Endothelial cell of umbilical vein (primary cell): ENCODE data around the gene NT5DC4. TPM values are rescaled to one million over a fixed set of nuclear protein-coding genes. Genes with fewer than 3 reads are reported as not detected.

ENCODE experiments used
- BruUV-seq: library from RNA; stranded (reverse); fragments of 400-500 nt; replicated peaks from 2 replicates; lab custom pipeline; 2021; lab: Mats Ljungman, UMichigan
- CTCF ChIA-PET: fragments of 300-600, 350-600 bp; sonication (Branson Sonifier 250); formaldehyde crosslinking; loops from one replicate; lab custom pipeline; 2021; ENCODE audit warnings: antibody characterized with exemption, inconsistent platforms; lab: Charles Lee
- POLR2A ChIA-PET: fragments of 300-600, 350-600 bp; sonication (Branson Sonifier 250); formaldehyde crosslinking; loops from one replicate; lab custom pipeline; 2021; ENCODE audit warnings: antibody characterized with exemption, inconsistent platforms; lab: Charles Lee
- DNase-seq: peaks from one replicate; pipeline ENCODE4 v3.0.0-alpha.2; 2011; ENCODE audit warnings: low read depth, low spot score
- FAIRE-seq: peaks from 2 replicates; lab custom pipeline; 2011; peaks lifted over from hg19 to GRCh38; lab: Jason Lieb, UNC
- H2AFZ ChIP-seq: 2 replicates; pipeline ENCODE4 v1.6.0; 2012; ENCODE audit warnings: low read depth, low read length, control low read depth, inconsistent platforms
- H3K27ac ChIP-seq: 2 replicates; pipeline ENCODE4 v1.5.1; 2011; ENCODE audit warnings: low read depth, mild to moderate bottlenecking, control low read depth, low read length, moderate library complexity; ENCODE audit not compliant: insufficient read depth
- H3K27me3 ChIP-seq, 2 experiments: 2 replicates each; pipeline versions ENCODE4 v1.6.0 to v1.6.1; 2011; ENCODE audit warnings: low read length in 2 of 2, mixed read lengths in 1 of 2; ENCODE audit not compliant: control insufficient read depth in 2 of 2, insufficient read depth in 2 of 2
- H3K36me3 ChIP-seq, 2 experiments: 2 replicates in 1 of 2; 3 replicates in 1 of 2; pipeline ENCODE4 v1.5.1; 2011; ENCODE audit warnings: low read length in 2 of 2, mild to moderate bottlenecking in 1 of 2, moderate library complexity in 1 of 2; ENCODE audit not compliant: control insufficient read depth in 2 of 2, insufficient read depth in 2 of 2; ENCODE audit errors: extremely low read depth in 1 of 2
- H3K4me1 ChIP-seq: 3 replicates; pipeline ENCODE4 v1.5.1; 2011; ENCODE audit warnings: mild to moderate bottlenecking, low read length; ENCODE audit not compliant: control insufficient read depth, insufficient read depth; ENCODE audit errors: extremely low read depth
- H3K4me2 ChIP-seq: 2 replicates; pipeline ENCODE4 v1.6.1; 2011; ENCODE audit warnings: low read length, control low read depth, mixed read lengths; ENCODE audit not compliant: insufficient read depth
- H3K4me3 ChIP-seq, 3 experiments: fragments of 200-600 bp in 1 of 3; sonication (generic), shearing (Covaris generic) in 1 of 3; replicated peaks in 1 of 3; 2 replicates each; pipeline ENCODE4 v1.5.1; 2011 to 2016; ENCODE audit warnings: control low read depth in 3 of 3, low read length in 3 of 3, mild to moderate bottlenecking in 2 of 3, inconsistent platforms in 1 of 3, low read depth in 1 of 3, moderate library complexity in 1 of 3; ENCODE audit not compliant: insufficient read depth in 1 of 3
- H3K79me2 ChIP-seq: 2 replicates; pipeline ENCODE4 v1.6.0; 2012; ENCODE audit warnings: low read length, inconsistent platforms; ENCODE audit not compliant: control insufficient read depth, insufficient read depth
- H3K9ac ChIP-seq: replicated peaks from 2 replicates; pipeline ENCODE3; 2011; ENCODE audit warnings: low read length, control low read depth; ENCODE audit not compliant: insufficient read depth; ENCODE audit errors: extremely low read depth
- H3K9me1 ChIP-seq: replicated peaks from 3 replicates; pipeline ENCODE4 v1.6.0; 2011; ENCODE audit warnings: mild to moderate bottlenecking, low read length; ENCODE audit not compliant: control insufficient read depth, insufficient read depth; ENCODE audit errors: extremely low read depth
- H3K9me3 ChIP-seq: replicated peaks from 2 replicates; pipeline ENCODE4 v1.5.1; 2012; ENCODE audit warnings: low read length, inconsistent platforms; ENCODE audit not compliant: control insufficient read depth, insufficient read depth
- H4K20me1 ChIP-seq: replicated peaks from 2 replicates; pipeline ENCODE3; 2011; ENCODE audit warnings: mild to moderate bottlenecking, low read length; ENCODE audit not compliant: control insufficient read depth, insufficient read depth; ENCODE audit errors: extremely low read depth
- FOS ChIP-seq: IDR thresholded peaks from 2 replicates; pipeline ENCODE4 v1.6.1; 2011; ENCODE audit warnings: mild to moderate bottlenecking, low read length, moderate library complexity, borderline replicate concordance; ENCODE audit not compliant: insufficient read depth
- GATA2 ChIP-seq: IDR thresholded peaks from 2 replicates; pipeline ENCODE4 v1.7.0; 2011; ENCODE audit warnings: low read depth, mild to moderate bottlenecking, moderate library complexity, mixed read lengths, low read length; ENCODE audit not compliant: insufficient read length, insufficient read depth
- JUN ChIP-seq: IDR thresholded peaks from 2 replicates; pipeline ENCODE4 v1.6.1; 2011; ENCODE audit warnings: borderline replicate concordance, low read depth; ENCODE audit not compliant: insufficient read length, insufficient read depth
- MAX ChIP-seq: IDR thresholded peaks from 2 replicates; pipeline ENCODE4 v1.6.1; 2011; ENCODE audit not compliant: insufficient read depth, insufficient read length
- MYC ChIP-seq: IDR thresholded peaks from one replicate; pipeline ENCODE4 v1.6.1; 2011; ENCODE audit warnings: mild to moderate bottlenecking, low read depth, low read length
- POLR2A ChIP-seq: IDR thresholded peaks from 2 replicates; pipeline ENCODE4 v1.6.1; 2012; ENCODE audit warnings: low read depth, mild to moderate bottlenecking, control low read depth, low read length
- POLR2AphosphoS5 ChIP-seq: IDR thresholded peaks from 2 replicates; pipeline ENCODE4 v1.6.1; 2012; ENCODE audit warnings: low read depth, mild to moderate bottlenecking, control low read depth, low read length, moderate library complexity; ENCODE audit not compliant: insufficient read depth
- dilution Hi-C: fragments of 300-500 bp; cut with MboI; formaldehyde crosslinking; loops from one replicate; pipeline ENCODE4 v1.15.0; 2019; ENCODE audit warnings: low sequenced_read_pairs; ENCODE audit not compliant: extremely low pct_ligation_motif_present
- intact Hi-C: fragments of 100-400 bp; cut with micrococcal nuclease; formaldehyde crosslinking; loops from one replicate; pipeline ENCODE4 v1.10.0; 2022
- polyA plus RNA-seq, 4 experiments: library from polyadenylated mRNA; depleted of rRNA in 3 of 4; stranded (reverse) in 3 of 4; unstranded in 1 of 4; fragments of >200 nt; gene quantifications; 2 replicates each; pipeline versions ENCODE4 v1.2.1 to v1.2.3, GENCODE V29; 2011 to 2012; ENCODE audit warnings: missing spikeins in 1 of 4
- total RNA-seq: library from RNA; stranded (reverse); gene quantifications from 2 replicates; pipeline ENCODE4 v1.2.3, GENCODE V29; 2021

Gene NT5DC4
- total and polyA plus RNA-seq, 2 donors (not counting 3 experiments of a cell fraction or from before 2014, with no cell fraction given), result not detected

DNA sequence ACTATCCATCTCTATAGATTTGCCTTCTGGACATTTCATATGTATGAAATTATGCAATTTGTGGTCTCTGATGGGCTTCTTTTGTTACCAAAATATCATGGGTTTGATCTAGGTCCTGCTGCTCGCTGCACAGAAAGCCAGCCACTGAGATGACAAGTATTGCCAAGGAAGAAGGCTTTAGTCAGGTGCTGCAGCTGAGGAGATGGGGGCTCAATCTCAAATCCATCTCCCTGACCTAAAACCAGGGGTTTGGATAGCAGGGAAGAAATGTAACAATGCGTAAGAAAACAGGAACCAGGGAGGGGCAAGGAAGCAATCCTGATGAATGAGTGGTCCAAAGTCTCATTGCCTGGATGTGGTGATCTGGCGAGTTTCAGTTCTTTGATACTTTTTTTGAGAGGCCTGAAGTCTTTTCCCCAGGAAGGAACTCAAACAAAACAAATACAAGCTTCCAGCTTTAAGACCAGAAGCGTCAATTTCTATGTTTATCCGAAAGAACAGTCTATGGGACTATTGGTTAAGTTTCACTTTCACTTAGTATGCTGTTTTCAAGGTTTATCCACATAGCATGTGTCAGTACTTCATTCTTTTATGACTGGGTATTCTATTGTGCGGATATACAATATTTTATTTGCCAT is 47.0 kb downstream of the NT5DC4 start:
- H3K9me3 ChIP-seq, result no peaks in the 10 kb centered on the region
- CTCF ChIA-PET, result interaction anchor here (1.1 to 2.2 kb wide), 5 partner anchors 17 to 174 kb away, joined by 3 to 9 read pairs (median 4); partner anchors contain the start of gene IL1A
- FAIRE-seq, result peak; percentile 33
- dilution Hi-C loops (loop anchor here (25.0 kb wide), 1 partner anchor 169 kb away; no protein-coding TSS in a partner anchor), intact Hi-C loops (no loop called here)
- BruUV-seq, result no TSS peak
- no peaks in the 10 kb centered on the region for H4K20me1 ChIP-seq
- DNase-seq, result peak; percentile 25
- POLR2A ChIA-PET, result interaction anchor here (0.7 kb wide), 1 partner anchor 37 kb away, joined by 5 read pairs; no protein-coding TSS in a partner anchor
- H3K4me3 ChIP-seq, result peak overlapping the region in 2 of 3 experiments; percentile 17 to 47
- peaks cover 14% of the 10 kb centered on the region for H3K79me2 ChIP-seq
- no peaks in the 10 kb centered on the region for H3K36me3 ChIP-seq
- peak overlapping the region; percentile 87 for H2AFZ ChIP-seq
- H3K9ac ChIP-seq, result peak overlapping the region; percentile 26
- no peaks in the 10 kb centered on the region for H3K9me1 ChIP-seq
- H3K4me1 ChIP-seq, result peaks cover 14% of the 10 kb centered on the region
- peak overlapping the region; percentile 86 for H3K4me2 ChIP-seq
- H3K27ac ChIP-seq, result peak overlapping the region; percentile 40
- H3K27me3 ChIP-seq, result no peaks in the 10 kb centered on the region
- TF ChIP-seq MYC, result no peak
- TF ChIP-seq MAX, result no peak
- no peak for TF ChIP-seq GATA2
- TF ChIP-seq FOS, result no peak
- TF ChIP-seq POLR2AphosphoS5, result no peak
- TF ChIP-seq POLR2A, result no peak
- no peak for TF ChIP-seq JUN
